GM18517 (cell line): ENCODE measurements around the gene MIDN.

Experiments
- ATAC-seq: cut with Tn5 transposase; IDR thresholded peaks from one replicate; pipeline ENCODE4 v1.9.1; 2021; ENCODE audit warnings: mild to moderate bottlenecking, moderate library complexity; ENCODE audit not compliant: unreplicated experiment

Gene MIDN

DNA sequence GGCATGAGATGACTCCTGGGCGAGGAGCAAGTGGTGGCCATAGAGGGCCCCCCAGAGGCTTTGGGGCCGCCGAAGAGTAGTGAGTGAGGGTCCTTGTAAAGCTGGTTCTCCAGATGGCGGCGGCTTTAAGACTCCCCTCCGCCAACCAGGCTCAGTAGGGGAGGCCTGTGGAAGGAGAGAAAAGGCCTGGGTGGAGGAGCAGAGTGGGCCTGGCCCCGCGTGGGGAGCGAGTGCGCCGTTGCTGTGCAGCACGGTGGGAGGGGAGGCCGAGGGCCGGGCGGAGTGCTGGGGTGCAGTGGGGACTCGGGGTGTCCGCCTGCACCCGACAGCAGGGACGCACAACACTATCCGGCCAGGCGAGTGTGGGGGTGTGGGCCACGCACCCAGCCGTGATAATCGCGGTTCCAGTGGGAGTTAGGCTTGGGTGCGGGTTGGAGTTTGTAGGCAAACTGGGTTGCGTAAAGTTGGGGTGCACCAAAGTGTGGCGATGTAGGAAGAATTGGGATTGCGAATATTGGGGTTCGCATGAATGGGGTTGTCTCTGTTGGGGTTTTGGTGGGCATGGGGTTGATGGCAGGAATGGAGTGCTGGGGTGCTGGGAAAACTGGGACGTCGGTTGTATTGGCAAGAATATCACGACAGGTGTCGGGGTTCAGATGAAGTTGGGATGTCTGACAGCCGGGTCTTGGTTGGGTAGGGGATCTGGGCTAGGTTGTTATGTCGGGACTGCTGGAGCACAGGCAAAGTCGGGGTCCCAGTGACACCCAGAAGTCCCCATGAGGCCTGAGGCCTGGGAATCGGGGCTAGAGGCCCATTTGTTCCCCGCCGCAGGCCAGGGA, 20.1 kb downstream of the MIDN start:
- no peak for ATAC-seq

GRCh38 chr19:1269065-1269477, 20.7 kb downstream of the MIDN start, which contains the start of gene CIRBP:
Gene CIRBP, plus strand, starts transcription at chr19:1269332. Its CDS starts 1,602 bp downstream, at chr19:1270934.
- peak; percentile 47 for ATAC-seq

DNA sequence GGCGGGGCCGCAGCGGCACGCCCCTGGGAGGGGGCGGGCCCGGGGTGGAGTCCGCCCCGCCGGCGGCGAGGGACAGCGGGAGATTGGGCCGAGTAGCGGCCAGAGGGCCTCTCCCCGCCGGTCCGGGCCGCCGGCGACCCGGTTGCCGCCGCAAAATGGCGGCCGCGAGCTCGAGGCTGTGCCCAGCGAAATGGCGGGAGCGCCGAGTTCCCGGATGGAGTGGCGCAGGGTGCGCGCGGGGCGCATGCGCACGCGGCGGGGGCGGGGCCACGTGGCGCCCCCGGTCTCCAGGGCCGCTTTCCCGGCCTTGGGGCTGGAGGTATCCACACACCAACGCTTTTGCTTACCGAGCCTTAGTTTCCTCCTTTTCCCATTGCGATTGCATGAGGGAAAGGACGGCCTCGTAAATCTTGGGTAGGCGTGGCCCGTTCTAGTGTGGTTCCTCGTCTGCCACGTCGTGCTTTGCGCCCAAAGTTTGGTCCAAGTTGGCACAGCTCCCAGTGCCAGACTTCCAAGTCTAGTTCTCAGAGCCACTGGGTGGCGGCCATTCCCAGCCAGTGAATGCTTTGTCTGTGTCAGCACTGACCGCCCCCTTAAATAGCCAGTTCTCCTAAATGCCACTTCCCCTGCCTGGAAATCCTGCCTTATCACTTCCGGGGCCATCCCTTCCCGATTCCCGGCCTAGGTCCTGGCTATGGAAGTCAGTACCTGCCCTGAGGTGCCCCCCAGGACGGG, 21.3 kb downstream of the MIDN start:
- peak; percentile 20 for ATAC-seq

DNA sequence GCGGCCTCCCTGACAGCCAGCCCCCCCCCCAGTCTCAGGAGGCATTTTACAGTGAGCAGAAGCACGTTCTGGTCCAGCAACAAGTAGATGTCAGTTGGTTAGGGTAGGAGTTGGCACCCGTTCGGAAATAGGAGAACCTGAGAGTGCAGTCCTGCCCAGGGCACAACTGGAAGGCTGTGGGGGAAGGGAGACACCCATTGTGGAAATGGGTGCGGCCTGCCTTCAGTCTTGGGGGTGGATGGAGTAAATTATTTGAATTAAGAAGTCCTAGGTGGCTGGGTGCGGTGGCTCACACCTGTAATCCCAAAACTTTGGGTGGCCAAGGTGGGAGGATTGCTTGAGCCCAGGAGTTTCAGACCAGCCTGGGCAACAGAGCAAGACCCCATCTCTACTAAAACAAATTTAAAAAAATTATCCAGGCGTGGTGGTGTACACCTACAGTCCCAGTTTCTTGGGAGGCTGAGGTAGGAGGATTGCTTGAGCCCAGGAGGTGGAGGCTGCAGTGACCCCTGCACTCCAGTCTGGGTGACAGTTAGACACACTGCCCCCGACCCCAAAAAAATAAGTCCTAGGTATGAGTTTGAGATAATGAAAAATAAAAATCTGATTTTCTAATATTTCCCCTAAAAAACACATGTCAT, 21.9 kb downstream of the MIDN start:
- no peak for ATAC-seq

DNA sequence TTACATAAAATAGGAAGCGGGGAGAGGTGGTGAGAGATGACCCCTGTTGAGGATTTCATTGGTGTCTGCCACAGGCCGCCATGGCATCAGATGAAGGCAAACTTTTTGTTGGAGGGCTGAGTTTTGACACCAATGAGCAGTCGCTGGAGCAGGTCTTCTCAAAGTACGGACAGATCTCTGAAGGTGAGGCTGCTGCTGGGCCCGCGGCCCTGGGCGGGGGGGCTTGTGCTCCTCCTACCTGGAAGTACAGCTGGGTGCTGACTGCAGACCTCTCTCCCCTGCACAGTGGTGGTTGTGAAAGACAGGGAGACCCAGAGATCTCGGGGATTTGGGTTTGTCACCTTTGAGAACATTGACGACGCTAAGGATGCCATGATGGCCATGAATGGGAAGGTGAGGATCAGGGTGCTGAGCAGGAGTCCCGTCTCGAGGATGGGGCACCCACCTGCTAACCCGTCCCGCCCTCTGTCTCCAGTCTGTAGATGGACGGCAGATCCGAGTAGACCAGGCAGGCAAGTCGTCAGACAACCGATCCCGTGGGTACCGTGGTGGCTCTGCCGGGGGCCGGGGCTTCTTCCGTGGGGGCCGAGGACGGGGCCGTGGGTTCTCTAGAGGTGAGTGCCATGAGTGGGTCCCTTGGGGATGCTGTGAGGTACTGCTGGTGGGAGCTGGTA, 22.6 kb downstream of the MIDN start:
- ATAC-seq, result no peak

- no peak for ATAC-seq
Measured at GRCh38 chr19:1271528-1272422, 23.4 kb downstream of the MIDN start.

DNA sequence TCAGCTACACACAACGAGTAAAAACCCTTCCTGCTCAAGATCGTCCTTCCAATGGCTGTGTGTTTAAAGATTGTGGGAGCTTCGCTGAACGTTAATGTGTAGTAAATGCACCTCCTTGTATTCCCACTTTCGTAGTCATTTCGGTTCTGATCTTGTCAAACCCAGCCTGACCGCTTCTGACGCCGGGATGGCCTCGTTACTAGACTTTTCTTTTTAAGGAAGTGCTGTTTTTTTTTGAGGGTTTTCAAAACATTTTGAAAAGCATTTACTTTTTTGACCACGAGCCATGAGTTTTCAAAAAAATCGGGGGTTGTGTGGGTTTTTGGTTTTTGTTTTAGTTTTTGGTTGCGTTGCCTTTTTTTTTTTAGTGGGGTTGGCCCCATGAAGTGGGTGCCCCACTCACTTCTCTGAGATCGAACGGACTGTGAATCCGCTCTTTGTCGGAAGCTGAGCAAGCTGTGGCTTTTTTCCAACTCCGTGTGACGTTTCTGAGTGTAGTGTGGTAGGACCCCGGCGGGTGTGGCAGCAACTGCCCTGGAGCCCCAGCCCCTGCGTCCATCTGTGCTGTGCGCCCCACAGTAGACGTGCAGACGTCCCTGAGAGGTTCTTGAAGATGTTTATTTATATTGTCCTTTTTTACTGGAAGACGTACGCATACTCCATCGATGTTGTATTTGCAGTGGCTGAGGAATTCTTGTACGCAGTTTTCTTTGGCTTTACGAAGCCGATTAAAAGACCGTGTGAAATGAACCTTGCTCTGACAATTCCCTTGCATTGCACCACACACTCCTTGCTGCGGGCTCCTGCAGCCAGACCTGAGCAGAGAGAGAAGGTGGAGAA, 24.3 kb downstream of the MIDN start:
- no peak for ATAC-seq

GRCh38 chr19:1273263-1274041, 25.1 kb downstream of the MIDN start:
- ATAC-seq, result no peak

DNA sequence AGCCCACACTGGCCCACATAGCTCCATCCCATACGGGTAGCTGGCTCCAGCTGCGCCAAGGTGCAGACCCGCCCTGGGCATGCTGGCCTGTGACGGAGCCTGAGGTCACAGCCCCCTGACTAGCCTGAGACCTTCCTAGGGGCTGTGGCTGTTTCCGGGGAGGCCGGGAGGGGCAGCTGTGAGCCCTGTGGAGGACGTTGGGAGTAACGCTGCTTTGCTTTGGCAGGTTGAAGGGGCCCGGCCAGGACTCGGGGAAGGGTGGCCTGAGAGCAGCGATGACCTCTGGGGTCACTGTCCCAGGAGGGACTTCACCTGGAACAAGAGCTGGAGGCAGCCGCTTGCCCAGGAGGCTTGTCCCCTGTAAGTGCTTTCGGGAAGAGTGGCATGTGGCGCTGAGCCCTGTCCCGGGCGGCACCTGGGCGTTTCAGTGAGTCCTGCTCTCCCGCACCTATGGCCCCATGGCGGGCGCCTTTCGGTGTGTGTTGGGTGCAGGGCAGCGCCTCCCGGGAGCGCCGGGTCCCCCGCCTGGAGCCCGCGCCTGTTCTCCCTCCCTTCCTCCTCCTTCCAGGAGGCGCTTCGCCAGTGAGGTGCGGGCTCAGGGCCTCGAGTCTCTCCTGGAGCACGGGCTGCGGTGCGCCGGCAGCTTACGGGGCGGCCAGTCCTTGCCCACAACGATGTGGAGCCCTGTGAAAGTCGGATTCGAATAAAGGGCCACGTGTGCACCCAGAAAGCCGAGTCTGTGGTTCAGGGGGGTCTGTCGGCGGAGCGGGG, 25.9 kb downstream of the MIDN start:
- ATAC-seq, result no peak

DNA sequence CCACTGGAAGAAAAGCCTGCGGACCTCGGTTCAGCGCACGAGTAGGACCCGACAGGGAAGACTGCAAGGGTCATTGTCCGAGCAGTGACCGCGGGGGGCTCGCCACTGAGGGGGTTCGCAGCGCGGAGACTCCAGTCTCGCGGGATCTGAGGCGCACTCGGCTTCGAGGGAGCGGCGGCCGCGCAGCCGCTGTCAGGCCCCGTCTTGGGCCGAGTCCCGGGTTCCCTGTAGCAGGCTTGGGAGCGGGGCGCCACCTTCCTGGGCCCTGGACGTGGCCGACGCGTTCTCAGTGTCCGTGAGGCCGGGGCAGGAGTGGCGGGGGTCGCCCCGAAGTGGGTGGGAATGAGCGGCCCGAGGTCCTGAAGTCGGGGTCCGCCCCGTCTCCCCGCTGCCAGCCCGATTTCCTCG, 26.5 kb downstream of the MIDN start:
- no peak for ATAC-seq

DNA sequence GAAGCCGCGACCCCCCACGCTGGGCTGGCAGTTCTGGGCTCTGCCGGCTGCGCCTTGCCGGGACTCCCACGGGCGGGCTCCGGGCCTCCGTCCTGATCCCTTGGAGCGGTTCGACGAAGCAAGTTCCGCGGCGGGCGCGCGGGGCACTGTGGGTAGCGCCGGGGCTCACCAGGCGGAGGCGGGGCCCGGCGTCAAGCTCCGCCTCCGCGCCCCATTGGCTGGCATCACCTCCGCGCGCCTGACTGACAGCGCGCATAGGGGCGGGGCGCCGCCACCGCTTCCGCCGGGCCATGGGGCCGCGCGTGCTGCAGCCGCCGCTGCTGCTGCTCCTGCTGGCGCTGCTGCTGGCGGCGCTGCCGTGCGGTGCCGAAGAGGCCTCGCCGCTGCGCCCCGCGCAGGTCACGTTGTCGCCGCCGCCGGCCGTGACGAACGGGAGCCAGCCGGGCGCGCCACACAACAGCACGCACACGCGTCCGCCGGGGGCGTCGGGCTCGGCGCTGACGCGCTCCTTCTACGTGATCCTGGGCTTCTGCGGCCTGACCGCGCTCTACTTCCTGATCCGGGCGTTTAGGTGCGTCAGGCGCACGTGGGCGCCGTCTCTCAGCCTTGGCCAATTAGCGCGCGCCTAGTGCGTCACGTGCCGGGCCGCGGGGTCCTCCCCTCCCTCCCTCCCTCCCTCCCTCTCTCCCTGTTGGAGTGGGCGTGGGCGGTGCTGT, 27.0 kb downstream of the MIDN start, which contains the start of gene FAM174C:
TSS of gene FAM174C (plus strand) at position 271 of the 716 bp plus-strand sequence. CDS start at position 291, 20 bp downstream.
- peak; percentile 62 for ATAC-seq

GRCh38 chr19:1275976-1276627, 27.7 kb downstream of the MIDN start:
- no peak for ATAC-seq

DNA sequence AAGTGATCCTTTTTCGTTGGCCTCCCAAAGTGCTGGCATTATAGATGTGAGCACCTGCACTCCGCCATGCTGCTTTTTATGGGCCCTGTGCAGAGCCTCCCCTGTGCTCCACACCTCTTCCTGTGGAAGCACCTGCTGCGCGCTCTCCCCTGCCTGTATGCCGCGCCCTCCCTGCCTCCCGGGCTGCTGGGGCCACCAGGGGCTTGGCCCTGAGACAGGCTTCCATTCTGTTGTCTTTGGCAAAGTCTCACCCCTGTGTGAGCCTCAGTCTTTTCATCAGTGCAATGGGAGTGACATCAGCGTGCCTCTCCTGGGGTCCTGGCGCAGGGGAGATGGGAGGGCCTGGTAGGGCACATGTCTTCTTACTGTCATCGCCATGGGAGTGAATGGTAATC, 28.2 kb downstream of the MIDN start:
- ATAC-seq, result no peak

GRCh38 chr19:1277061-1277460, 28.7 kb downstream of the MIDN start:
- ATAC-seq, result no peak

GRCh38 chr19:1278074-1278473, 29.7 kb downstream of the MIDN start:
- ATAC-seq, result no peak
